Ovary (tissue), 9 donors: ENCODE results near the gene MED27. TPM values are rescaled to one million over a fixed set of nuclear protein-coding genes. Genes with fewer than 3 reads are reported as not detected.

ENCODE experiments used
- DNase-seq, 5 donors: peaks; one replicate each; pipeline ENCODE4 v3.0.0-alpha.2; 2019 to 2020
- H3K27ac ChIP-seq, 2 donors: fragments of 200-600 bp; one replicate each; pipeline versions ENCODE4 v1.5.1 to v1.8.0; 2019 to 2022
- H3K27me3 ChIP-seq: fragments of 200-600 bp; one replicate; pipeline ENCODE4 v1.8.0; 2022
- H3K36me3 ChIP-seq: fragments of 200-600 bp; sonication (generic); one replicate; pipeline ENCODE4 v1.5.1; 2019
- H3K4me1 ChIP-seq: one replicate; pipeline ENCODE4 v1.8.1; 2013; ENCODE audit warnings: mild to moderate bottlenecking, moderate library complexity; ENCODE audit not compliant: insufficient read depth
- H3K4me3 ChIP-seq: fragments of 200-600 bp; sonication (generic); one replicate; pipeline ENCODE4 v1.5.1; 2017
- H3K9me3 ChIP-seq, 2 donors: fragments of 200-600 bp in 1 of 2; sonication (generic) in 1 of 2; one replicate each; pipeline versions ENCODE4 v1.5.1 to v1.8.1; 2013 to 2019; ENCODE audit warnings: mild to moderate bottlenecking in 1 of 2, moderate library complexity in 1 of 2
- EP300 ChIP-seq: sonication (generic); formaldehyde crosslinking; IDR thresholded peaks from one replicate; pipeline ENCODE4 v1.6.1; 2017; ENCODE audit warnings: antibody characterized with exemption
- POLR2A ChIP-seq: fragments of 450-650 bp; IDR thresholded peaks from one replicate; pipeline ENCODE4 v1.6.1; 2017; ENCODE audit warnings: antibody characterized with exemption, mild to moderate bottlenecking, moderate library complexity
- WGBS, 3 donors: extraction: QIAGEN DNeasy Blood & Tissue Kit in 1 of 3; methylation state at CpG; one replicate each; pipeline versions ENCODE4 v1.1.5 to v1.1.7; 2013 to 2017; 5-methylcytosine and 5-hydroxymethylcytosine counted together
- intact Hi-C, 4 donors: fragments of 100-400 bp; cut with DNase I; formaldehyde crosslinking; loops; one replicate each; pipeline versions ENCODE4 v1.11.0 to v1.15.1; 2022 to 2023
- polyA plus RNA-seq, 2 donors: library from polyadenylated mRNA; stranded (reverse); fragments of 200-250 nt in 1 of 2; fragments of 350-450 nt in 1 of 2; fragmentation: Illumina TruSeq in 1 of 2; extraction: RNeasy Lipid Tissue Mini Kit (QIAGEN cat#74804) in 1 of 2; gene quantifications; one replicate each; pipeline ENCODE4 v1.2.3, GENCODE V29; 2013 to 2014
- total RNA-seq, 7 donors: library from RNA; depleted of rRNA in 2 of 7; stranded (reverse); fragments of >200 nt in 2 of 7; fragmentation: NEBNext Ultra II Directional in 3 of 7; extraction: Animal tissue kit (Norgen Biotek cat#: 25700) in 3 of 7; gene quantifications; one replicate each; pipeline versions ENCODE4 v1.1.0 to v1.2.4, GENCODE V29; 2016 to 2023
- TF ChIP-seq, protein P1 (sequence below), 3 donors: fragments of 450-650 bp in 2 of 3; fragments of 200-600 bp in 1 of 3; IDR thresholded peaks; one replicate each; pipeline versions ENCODE4 v1.5.1 to v1.8.0; 2016 to 2022; ENCODE audit warnings: antibody characterized with exemption in 3 of 3, mild to moderate bottlenecking in 1 of 3
- donor health status: DM: no; HTN: no; CAD: no; lungs with moderate emphysema.
- donor health status: DM: no; HTN: no; CAD: no.
- donor health status: Bipolar disorder and iron deficiency.
- donor health status: DM: yes; HTN: yes; CAD: no.
- donor health status: DM: no; HTN: no; CAD: no.
- donor health status: DM: yes; HTN: yes; CAD: no.

Gene MED27
- total and polyA plus RNA-seq, 9 donors = 7.6 to 24.9 (median 17.4) TPM

DNA sequence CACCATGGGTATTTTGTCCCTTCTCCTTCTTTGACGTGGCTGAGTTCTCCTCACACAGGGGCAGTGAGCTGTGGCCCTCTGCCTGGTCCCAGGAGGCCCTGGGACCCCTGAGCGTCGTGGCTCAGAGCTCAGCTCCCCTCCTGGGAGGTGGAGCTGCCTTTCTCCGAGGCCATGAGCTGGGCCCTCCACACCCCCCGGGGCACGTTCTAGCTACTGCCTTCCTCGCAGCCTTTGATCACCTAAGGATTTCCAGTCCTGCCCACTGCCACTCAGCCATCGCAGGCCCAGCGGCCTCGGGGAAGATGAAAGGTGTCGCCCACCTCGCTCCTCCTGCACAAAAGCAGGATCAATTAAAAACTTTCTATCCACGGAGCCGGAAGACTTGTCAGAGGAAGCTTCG, 244.9 kb downstream of the MED27 start:
- no peak overlapping the region for H3K4me3 ChIP-seq
- no peak for TF ChIP-seq POLR2A
- TF ChIP-seq, protein P1, sequence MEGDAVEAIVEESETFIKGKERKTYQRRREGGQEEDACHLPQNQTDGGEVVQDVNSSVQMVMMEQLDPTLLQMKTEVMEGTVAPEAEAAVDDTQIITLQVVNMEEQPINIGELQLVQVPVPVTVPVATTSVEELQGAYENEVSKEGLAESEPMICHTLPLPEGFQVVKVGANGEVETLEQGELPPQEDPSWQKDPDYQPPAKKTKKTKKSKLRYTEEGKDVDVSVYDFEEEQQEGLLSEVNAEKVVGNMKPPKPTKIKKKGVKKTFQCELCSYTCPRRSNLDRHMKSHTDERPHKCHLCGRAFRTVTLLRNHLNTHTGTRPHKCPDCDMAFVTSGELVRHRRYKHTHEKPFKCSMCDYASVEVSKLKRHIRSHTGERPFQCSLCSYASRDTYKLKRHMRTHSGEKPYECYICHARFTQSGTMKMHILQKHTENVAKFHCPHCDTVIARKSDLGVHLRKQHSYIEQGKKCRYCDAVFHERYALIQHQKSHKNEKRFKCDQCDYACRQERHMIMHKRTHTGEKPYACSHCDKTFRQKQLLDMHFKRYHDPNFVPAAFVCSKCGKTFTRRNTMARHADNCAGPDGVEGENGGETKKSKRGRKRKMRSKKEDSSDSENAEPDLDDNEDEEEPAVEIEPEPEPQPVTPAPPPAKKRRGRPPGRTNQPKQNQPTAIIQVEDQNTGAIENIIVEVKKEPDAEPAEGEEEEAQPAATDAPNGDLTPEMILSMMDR (IDR thresholded peaks at IDR 0.05) = no peak
- no peak for TF ChIP-seq EP300
- H3K9me3 ChIP-seq = no peaks in the 10 kb centered on the region
- intact Hi-C loops = no loop called here
- WGBS, 3 donors = 25 to 29% (median 26%) methylated on average over 15 of the region's 15 CpGs
- no peaks in the 10 kb centered on the region for H3K36me3 ChIP-seq
- no peak for DNase-seq
- H3K27ac ChIP-seq = no peak overlapping the region
- no peaks in the 10 kb centered on the region for H3K27me3 ChIP-seq
- H3K4me1 ChIP-seq = no peaks in the 10 kb centered on the region

DNA sequence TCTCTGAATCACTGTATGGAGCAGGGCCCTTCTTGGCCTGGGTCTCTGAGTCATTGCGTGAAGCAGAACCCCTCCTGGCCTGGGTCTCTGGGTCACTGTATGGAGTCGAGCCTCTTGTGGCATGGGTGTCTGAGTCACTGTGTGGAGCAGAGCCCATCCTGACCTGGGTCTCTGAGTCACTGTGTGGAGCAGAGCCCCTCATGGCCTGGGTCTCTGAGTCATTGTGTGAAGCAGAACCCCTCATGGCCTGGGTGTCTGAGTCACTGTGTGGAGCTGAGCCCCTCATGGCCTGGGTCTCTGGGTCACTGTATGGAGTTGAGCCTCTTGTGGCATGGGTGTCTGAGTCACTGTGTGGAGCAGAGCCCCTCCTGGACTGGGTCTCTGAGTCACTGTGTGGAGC, 245.8 kb downstream of the MED27 start:
- 91 to 100% (median 93%) methylated on average over 2 of the region's 2 CpGs for WGBS, 3 donors
- Histone ChIP-seq H3K9me3 (no peaks in the 10 kb centered on the region), H3K4me3 (no peak overlapping the region), H3K36me3 (no peaks in the 10 kb centered on the region), H3K27ac (no peak overlapping the region), H3K4me1 (no peaks in the 10 kb centered on the region), H3K27me3 (no peaks in the 10 kb centered on the region)
- no peak for DNase-seq
- no peak for TF ChIP-seq EP300
- no peak for TF ChIP-seq POLR2A
- TF ChIP-seq, protein P1 (IDR thresholded peaks at IDR 0.05) = no peak
- intact Hi-C loops = no loop called here

GRCh38 chr9:131833083-131833482, 246.6 kb downstream of the MED27 start:
- Histone ChIP-seq H3K9me3 (no peaks in the 10 kb centered on the region), H3K4me3 (no peak overlapping the region), H3K27me3 (no peaks in the 10 kb centered on the region), H3K4me1 (no peaks in the 10 kb centered on the region), H3K36me3 (no peaks in the 10 kb centered on the region), H3K27ac (no peak overlapping the region)
- intact Hi-C loops = no loop called here
- TF ChIP-seq EP300 (no peak), POLR2A (no peak)
- TF ChIP-seq, protein P1 (IDR thresholded peaks at IDR 0.05) = no peak
- WGBS, 3 donors = 71 to 93% (median 81%) methylated on average over 4 of the region's 4 CpGs
- no peak for DNase-seq

GRCh38 chr9:131831380-131832165, 248.1 kb downstream of the MED27 start:
- no peaks in the 10 kb centered on the region for H3K9me3 ChIP-seq
- no peak for TF ChIP-seq POLR2A
- TF ChIP-seq, protein P1 (IDR thresholded peaks at IDR 0.05) = no peak
- no peak for TF ChIP-seq EP300
- DNase-seq = no peak
- H3K27ac ChIP-seq = no peak overlapping the region
- H3K27me3 ChIP-seq = no peaks in the 10 kb centered on the region
- 84 to 88% (median 86%) methylated on average over 22 to 24 of the region's 24 CpGs for WGBS, 3 donors
- intact Hi-C loops = no loop called here
- H3K36me3 ChIP-seq = no peaks in the 10 kb centered on the region
- H3K4me3 ChIP-seq = no peak overlapping the region
- H3K4me1 ChIP-seq = no peaks in the 10 kb centered on the region
